Left ventricle myocardium superior (tissue), 1 donor: ENCODE data around the gene SF3A2. TPM values are rescaled to one million over a fixed set of nuclear protein-coding genes. Genes with fewer than 3 reads are reported as not detected.

Experiments used
- ATAC-seq: fragments of 200-7000 bp; cut with Tn5 transposase; one replicate; pipeline ENCODE4 v1.9.1; 2020; ENCODE audit warnings: mild to moderate bottlenecking, moderate library complexity
- DNase-seq: peaks from one replicate; pipeline ENCODE4 v3.0.0-alpha.2; 2020
- intact Hi-C: fragments of 100-400 bp; cut with micrococcal nuclease; formaldehyde crosslinking; loops from one replicate; pipeline ENCODE4 v1.11.0; 2022
- microRNA-seq: library from miRNA; unstranded; fragments of <30 nt; microRNA quantifications from one replicate; pipeline ENCODE4 v1.2.0, GENCODE V29; 2020; ENCODE audit warnings: borderline number of aligned reads
- total RNA-seq: library from RNA; stranded (reverse); fragmentation: NEBNext Ultra II Directional; extraction: Animal tissue kit (Norgen Biotek cat#: 25700); gene quantifications from one replicate; pipeline ENCODE4 v1.2.1, GENCODE V29; 2021
- donor health status: DM: no; HTN: yes; CAD: no; lungs with severe emphysema.

SF3A2 gene
- total RNA-seq, 1 donor from 2014 or later, result 31.4 TPM

DNA sequence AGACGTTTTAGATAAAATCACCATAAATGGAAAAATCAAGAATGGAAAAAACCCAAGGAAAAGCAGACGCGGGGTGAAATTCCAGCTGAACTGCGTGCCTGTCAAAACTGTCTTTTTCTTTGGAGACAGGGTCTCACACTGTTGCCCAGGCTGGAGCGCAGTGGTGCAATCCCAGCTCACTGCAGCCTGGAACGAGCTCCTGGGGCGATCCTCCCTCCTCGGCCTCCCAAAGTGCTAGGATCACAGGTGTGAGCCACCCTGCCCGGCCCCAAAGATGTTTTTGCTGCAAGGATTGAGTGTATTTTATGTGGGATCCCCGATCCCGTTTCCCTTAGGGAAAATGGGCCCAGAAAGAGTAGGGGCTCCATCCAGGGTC, 46.2 kb downstream of the SF3A2 start:
- ATAC-seq (no peak), DNase-seq (no peak)
- intact Hi-C loops, result no loop called here

DNA sequence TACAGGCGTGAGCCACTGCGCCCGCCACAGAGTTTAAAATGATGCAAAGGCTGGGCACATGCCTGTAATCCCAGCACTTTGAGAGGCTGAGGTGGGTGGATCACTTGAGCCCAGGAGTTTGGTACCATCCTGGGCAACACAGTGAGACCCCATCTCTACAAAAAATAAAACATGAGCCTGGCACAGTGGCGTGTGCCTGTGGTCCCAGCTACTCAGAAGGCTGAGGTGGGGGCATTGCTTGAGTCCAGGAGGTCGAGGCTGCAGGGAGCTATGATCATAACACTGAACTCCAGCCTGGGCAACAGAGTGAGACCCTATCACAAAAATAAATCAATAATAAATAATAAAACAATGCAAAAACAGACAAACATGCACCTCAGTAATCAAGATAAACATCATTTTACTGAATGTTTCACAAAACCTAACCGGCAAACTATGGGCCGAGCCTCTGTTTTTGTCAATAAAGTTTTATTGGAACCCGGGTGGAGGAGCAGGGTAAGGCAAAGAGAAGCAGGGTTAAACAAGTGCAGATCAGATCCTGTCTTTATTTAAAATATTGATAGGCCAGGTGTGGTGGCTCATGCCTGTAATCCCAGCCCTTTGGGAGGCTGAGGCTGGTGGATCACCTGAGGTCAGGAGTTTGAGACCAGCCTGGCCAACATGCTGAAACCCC, 47.3 kb downstream of the SF3A2 start:
- no peak for ATAC-seq
- intact Hi-C loops, result no loop called here
- no peak for DNase-seq

DNA sequence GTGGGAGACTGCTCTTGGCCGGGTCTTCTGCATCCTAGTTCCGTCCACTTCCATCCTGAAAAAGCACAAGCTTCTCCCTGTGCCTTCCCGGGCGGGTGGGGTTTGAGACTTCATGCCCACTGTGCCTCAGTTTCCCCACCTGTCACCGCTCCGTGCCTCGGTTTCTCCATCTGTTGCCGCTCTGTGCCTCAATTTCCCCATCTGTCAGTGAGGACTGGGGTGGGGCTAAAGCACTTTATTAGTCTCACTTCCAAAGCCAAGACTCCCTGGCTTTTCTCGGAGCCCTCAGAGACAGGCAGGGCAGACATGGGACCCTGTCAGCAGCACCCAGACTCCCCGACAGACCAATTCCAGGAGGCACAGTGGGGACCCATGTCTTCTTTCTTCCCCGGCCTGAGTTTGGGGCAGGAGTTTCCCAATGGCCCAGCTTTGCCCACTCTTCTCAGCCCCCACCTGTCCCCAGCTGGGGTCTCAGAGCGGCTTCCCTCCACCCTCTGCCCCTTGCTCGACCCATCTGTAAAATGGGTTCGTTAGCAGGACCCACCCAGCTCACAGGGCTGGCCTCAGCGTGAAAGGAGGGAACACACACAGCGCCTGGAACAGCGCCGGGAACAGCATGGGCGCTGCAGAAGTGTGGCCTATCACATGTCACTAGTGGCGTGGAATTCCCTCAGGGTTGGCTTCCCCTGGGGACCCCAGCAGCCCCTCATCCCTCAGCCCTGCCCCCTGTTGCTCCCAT, 49.9 kb downstream of the SF3A2 start:
- DNase-seq (no peak), ATAC-seq (no peak)
- intact Hi-C loops, result no loop called here

DNA sequence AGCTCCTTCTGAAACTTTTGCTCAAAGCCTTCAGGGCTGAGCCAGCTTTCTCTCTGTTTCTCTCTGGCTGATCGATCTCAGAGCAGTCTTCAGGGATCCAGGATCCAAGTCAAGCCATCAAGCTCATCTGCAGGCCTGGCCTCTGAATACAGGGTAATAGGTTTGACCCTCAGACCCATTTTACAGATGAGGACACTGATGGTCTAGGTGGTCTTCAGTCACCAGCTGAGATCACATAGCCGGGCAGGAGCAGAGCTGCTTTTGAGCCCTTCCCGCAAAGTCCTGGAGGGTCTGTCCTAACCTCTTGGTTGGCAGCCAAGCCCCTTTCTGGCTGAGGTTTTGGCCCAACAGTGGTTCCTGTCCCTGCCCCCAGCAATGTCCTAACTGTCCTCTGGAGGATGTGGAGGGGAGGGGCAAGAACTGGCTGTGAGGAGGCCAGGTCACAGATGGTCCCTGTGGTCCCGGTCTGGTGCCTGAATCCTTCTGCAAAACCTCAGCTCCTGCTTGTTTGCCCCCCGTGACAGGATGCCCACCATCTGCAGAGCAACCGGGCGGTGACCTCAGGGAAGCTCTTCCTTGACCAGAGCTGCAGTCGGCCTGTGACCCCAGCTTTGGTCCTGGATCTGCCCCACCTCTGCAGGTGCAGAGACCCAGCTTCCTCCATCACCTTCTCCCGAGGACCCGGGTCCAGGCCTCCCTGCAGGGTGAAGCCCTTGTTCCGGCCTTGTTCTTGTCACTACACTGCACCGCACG, 51.1 kb downstream of the SF3A2 start:
- intact Hi-C loops, result no loop called here
- DNase-seq, result no peak
- ATAC-seq, result no peak

DNA sequence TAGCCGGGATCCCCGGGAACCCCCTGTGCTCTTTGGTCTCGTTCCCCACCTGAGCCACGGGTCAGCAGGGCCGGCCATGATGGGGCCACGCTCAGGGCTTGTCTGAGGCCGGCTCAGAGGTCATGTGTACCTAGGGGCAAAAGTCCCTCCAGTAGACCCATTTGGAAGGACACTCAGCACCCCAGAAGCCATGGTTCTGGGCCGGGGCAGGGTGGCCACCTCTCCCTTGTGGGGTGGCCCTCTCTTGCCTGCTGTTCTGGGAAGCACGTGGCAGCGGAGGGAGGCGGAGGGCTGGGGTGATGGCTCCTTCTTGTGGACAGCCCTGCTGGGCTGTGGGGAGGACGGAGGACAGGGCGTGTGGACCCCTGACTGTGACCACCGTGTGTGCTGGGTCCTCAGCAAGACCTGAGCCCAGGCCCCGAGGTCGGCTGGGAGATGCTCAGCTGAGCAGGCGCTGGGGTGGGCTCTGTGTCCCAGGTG, 51.8 kb downstream of the SF3A2 start:
- intact Hi-C loops, result no loop called here
- ATAC-seq, result no peak

DNA sequence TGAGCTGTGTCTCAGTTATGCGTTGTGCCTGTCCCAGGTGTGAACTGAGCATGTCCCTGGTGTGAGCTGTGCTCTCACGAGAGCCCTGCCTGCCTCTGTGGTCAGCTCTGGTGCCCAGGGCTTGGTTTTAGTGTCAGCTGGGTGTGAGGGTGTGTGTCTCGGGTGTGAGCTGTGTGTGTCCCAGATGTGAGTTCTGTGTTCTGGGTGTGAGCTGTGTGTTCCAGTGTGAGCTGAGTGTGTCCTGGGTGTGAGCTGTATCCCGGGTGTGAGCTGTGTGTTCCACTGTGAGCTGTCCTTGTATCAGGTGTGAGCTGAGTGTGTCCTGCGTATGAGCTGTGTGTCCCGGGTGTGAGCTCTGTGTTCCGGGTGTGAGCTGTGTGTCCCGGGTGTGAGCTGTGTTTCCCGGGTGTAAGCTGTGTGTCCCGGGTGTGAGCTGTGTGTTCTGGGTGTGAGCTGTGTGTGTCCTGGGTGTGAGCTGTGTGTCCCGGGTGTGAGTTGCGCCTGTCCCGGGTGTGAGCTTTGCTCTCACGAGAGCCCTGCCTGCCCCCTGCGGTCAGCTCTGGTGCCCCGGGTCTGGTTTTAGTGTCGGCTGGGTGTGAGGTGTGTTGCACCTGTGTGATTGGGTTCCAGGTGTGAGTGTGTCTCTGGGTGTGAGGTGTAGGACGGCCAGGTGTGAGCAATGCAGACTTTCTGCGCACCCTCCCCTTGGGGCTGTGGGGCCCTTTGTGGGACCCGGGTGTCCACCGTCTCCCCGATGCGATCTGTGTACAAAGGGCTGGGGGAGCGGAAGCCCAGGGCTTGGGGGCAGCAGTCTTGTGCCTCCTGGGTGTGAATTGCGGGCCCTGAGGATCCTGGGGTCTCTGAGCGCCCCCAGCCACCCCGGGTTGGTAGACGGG, 52.4 kb downstream of the SF3A2 start:
- ATAC-seq (no peak), DNase-seq (no peak)
- intact Hi-C loops, result no loop called here

More for the DNA sequence above, 51.8 kb downstream of the SF3A2 start:
- no peak for DNase-seq

DNA sequence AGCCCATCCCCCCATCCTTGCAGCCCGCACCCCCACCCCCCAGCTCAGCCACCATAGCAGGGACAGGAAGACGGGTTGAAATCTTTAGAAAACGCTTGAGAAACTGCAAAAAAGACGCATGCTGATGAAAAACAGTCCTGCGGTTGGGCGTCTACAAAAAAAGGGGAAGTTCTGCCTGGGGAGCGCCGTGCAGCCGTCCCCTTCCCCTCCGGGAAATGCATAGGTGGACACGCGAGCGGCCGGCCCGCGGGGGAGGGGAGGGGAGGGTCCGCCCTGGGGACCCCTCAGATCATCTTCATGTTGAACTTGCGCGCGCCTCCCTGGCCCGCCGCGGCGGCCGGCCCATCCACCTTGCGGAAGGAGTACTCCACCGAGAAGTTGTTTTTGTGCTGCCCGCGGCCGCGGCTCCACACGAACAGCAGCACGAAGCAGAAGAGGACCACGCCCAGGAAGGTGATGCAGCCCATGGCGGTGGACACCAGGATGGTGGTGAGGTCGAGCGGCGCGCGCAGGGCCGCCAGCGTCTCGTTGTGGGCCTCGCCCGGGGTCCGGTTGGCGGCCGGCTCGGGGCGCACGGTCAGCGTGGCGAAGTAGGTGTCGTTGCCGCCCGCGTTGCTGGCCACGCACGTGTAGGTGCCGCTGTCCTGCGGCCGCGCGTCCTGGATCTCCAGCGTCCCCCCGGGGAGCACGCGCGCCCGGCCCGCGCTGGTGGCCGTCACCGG, 53.3 kb downstream of the SF3A2 start:
- ATAC-seq (peak; percentile 47), DNase-seq (peak; percentile 63)
- intact Hi-C loops, result no loop called here

DNA sequence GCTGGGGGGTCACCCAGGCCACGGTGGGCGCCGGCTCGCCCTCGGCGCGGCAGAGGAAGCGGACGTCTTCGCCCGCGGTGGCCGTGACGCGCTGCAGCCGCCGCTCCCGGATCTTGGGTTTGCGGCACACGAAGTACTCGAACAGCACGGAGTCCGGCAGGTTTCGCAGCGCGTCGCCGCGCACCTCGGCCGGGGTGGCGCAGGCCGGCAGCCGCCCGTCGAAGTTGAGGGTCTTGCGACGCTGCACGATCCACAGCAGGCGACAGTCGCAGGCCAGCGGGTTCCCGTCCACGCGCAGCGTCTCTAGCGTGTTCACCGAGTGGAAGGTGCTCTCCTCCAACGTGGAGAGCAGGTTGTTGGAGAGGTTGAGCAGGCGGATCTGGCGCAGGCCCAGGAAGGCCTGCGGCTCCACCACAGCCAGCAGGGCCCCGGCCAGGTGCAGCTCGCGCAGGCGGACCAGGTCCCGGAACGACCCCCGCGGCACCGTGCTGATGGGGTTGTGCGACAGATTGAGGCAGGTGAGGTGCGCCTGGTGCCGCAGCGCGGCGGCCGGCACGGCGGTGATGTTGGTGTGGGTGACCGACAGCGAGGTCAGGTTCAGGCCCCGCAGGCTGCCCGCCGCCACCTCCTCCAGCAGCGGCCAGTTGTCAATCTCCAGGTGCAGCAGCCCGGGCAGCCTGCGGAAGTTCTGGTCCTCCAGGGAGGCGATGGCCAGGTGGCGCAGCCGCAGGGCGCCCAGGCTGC, 54.0 kb downstream of the SF3A2 start:
- ATAC-seq (no peak), DNase-seq (no peak)
- intact Hi-C loops, result no loop called here

DNA sequence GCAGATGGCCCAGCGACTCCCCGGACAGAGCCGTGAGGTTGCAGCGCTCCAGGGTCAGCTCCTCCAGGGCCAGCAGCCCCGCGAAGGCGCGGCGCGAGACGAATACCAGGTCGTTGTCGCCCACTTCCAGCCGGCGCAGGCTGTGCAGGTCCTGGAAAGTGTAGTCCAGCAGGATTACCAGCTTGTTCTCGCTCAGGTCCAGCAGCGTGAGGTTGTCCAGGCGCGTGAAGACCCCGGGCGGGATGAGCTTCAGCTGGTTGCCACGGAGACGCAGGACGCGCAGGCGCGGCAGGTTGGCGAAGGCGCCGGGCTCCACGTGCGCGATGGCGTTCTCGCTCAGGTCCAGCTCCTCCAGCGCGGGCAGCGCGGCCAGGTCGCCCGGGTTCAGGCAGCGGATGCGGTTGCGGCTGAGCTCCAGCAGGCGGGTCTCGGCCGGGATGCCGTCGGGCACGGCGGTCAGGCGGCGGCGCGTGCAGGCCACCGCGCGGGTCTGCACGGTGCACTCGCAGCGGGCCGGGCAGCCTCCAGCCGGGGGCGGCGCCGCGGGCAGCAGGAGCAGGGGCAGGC, 54.6 kb downstream of the SF3A2 start:
- ATAC-seq, result no peak
- no peak for DNase-seq
- intact Hi-C loops, result no loop called here

DNA sequence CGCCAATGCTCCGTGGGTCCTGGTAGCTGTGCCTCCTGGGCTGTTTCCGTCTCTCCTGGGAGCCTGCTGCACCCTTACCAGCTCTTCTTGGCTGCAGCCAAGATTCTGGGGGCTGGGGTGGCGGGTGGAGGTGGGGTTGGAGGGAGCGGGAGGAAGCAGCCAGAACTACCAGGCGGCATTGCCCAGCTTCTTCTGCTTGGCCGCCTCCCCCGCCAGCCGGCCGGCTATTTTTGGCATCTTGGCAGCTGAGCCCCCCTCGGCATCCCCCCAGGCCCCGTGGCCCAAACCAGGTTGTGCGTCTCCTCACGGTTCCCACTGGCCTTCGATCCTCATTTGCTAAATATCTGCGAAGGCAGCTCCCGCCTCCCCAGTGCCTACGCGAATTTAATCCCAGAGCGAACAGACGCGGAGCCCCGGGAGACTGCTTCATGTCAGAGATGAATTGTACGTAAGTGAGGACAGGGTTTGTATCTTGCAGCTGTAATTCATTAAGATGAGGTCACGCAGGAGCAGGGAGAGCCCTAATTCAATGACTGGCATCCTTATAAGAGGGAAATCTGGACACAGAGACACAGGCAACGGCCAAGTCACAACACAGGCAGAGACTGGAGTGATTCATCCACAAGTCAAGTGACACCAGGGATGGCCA, 58.2 kb downstream of the SF3A2 start:
- peak; percentile 82 for ATAC-seq
- peak; percentile 52 for DNase-seq
- intact Hi-C loops, result no loop called here

DNA sequence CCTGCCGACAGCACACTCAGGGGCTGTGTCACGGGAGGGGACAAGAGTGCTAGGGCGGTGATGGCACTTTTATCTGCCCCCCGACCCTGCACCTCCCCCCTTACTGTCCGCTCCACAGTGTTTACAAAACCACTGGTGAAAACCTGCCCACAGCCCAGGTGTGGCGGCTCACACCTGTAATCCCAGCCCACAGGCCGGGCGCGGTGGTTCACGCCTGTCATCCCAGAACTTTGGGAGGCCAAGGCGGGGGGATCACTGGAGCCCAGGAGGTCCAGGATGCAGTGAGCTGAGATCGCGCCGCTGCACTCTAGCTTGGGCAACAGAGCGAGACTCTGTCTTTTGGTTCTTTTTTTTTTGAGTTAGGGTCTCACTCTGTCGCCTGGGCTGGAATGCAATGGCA, 59.5 kb downstream of the SF3A2 start:
- ATAC-seq (no peak), DNase-seq (no peak)
- intact Hi-C loops, result no loop called here

Small RNA genes within 50 kb of the gene (microRNA-seq; reads per million reads assigned to microRNA genes)
- gene MIR1227 (not detected), gene MIR4321 (not detected)

Other genes starting within 250 kb of the SF3A2 start
- gene BTBD2, start 221.1 kb upstream of the SF3A2 start, total RNA-seq, result 65.6 TPM
- gene MKNK2, start 185.6 kb upstream of the SF3A2 start, total RNA-seq, result 272 TPM
- gene MOB3A, start 140.5 kb upstream of the SF3A2 start, total RNA-seq, result 17.5 TPM
- 1.9 TPM for gene IZUMO4, start 139.9 kb upstream of the SF3A2 start, total RNA-seq
- 78.2 TPM for gene AP3D1, start 85.3 kb upstream of the SF3A2 start, total RNA-seq
- gene DOT1L, start 72.9 kb upstream of the SF3A2 start, total RNA-seq, result 11.9 TPM
- gene PLEKHJ1, start 495 bp upstream of the SF3A2 start, total RNA-seq, result 60.7 TPM
- 1.6 TPM for gene AMH, start 12.5 kb downstream of the SF3A2 start, total RNA-seq
- not detected for gene JSRP1, start 19.6 kb downstream of the SF3A2 start, total RNA-seq
- gene PEAK3, start 45.4 kb downstream of the SF3A2 start, total RNA-seq, result 0.87 TPM
- gene LINGO3, start 71.3 kb downstream of the SF3A2 start, total RNA-seq, result not detected
- gene LSM7, start 91.8 kb downstream of the SF3A2 start, total RNA-seq, result 43.8 TPM
- 25.9 TPM for gene SPPL2B, start 91.9 kb downstream of the SF3A2 start, total RNA-seq
- gene TMPRSS9, start 123.4 kb downstream of the SF3A2 start, total RNA-seq, result not detected
- gene TIMM13, start 190.8 kb downstream of the SF3A2 start, total RNA-seq, result 84.1 TPM
- gene LMNB2, start 220.1 kb downstream of the SF3A2 start, total RNA-seq, result 17.7 TPM
- 42.3 TPM for gene GADD45B, start 239.3 kb downstream of the SF3A2 start, total RNA-seq